K562 (cell line): ENCODE results near the gene VWA1. TPM values are rescaled to one million over a fixed set of nuclear protein-coding genes. Genes with fewer than 3 reads are reported as not detected.

Experiments
- BRF1 ChIP-seq: IDR thresholded peaks from 3 replicates; pipeline ENCODE4 v1.6.1; 2011; ENCODE audit warnings: borderline replicate concordance, mild to moderate bottlenecking; ENCODE audit not compliant: insufficient read length; ENCODE audit errors: extremely low read depth
- CREM ChIP-seq: IDR thresholded peaks from 2 replicates; pipeline ENCODE4 v1.6.1; 2014; ENCODE audit warnings: antibody characterized with exemption, low read depth
- ETV1 ChIP-seq: fragments of 450-650 bp; conservative IDR thresholded peaks from 2 replicates; pipeline ENCODE4 v1.6.1; 2016; ENCODE audit warnings: missing genetic modification characterization, control low read depth, low read depth, missing compliant biosample characterization
- HDGF ChIP-seq: fragments of 450-650 bp; IDR thresholded peaks from 2 replicates; pipeline ENCODE4 v1.6.1; 2016
- HNRNPK ChIP-seq: fragments of 200-400 bp; formaldehyde crosslinking; IDR thresholded peaks from one replicate; pipeline ENCODE4 v1.6.1; 2018; ENCODE audit warnings: mild to moderate bottlenecking, low read depth, low read length; ENCODE audit not compliant: poor library complexity, severe bottlenecking
- MAFG ChIP-seq: fragments of 450-650 bp; conservative IDR thresholded peaks from 2 replicates; pipeline ENCODE4 v1.6.1; 2016; ENCODE audit warnings: missing genetic modification characterization, missing compliant biosample characterization
- NCOA2 ChIP-seq, 2 experiments: fragments of 450-650 bp; IDR thresholded peaks; 2 replicates each; pipeline ENCODE4 v1.6.1; 2018; ENCODE audit warnings: mild to moderate bottlenecking in 2 of 2, moderate library complexity in 1 of 2; ENCODE audit not compliant: partially characterized antibody in 2 of 2
- PYGO2 ChIP-seq: fragments of 450-650 bp; IDR thresholded peaks from 2 replicates; pipeline ENCODE4 v1.6.1; 2016; ENCODE audit warnings: mild to moderate bottlenecking, missing genetic modification characterization, moderate library complexity, missing compliant biosample characterization
- ZBTB1 ChIP-seq: sonication (generic); formaldehyde crosslinking; IDR thresholded peaks from 2 replicates; pipeline ENCODE4 v1.8.1; 2023; ENCODE audit warnings: missing genetic modification reagents, low read depth, mild to moderate bottlenecking, borderline replicate concordance
- ZNF165 ChIP-seq: fragments of 250-450 bp; sonication (Bioruptor Pico); IDR thresholded peaks from 2 replicates; pipeline ENCODE4 v1.4.0; 2020; ENCODE audit warnings: borderline replicate concordance
- ZNF699 ChIP-seq: fragments of 250-450 bp; sonication (Bioruptor Pico); IDR thresholded peaks from 2 replicates; pipeline ENCODE4 v1.8.0; 2021; ENCODE audit warnings: mild to moderate bottlenecking, moderate library complexity; ENCODE audit not compliant: insufficient replicate concordance
- polyA plus RNA-seq, 8 experiments: library from polyadenylated mRNA; depleted of rRNA in 4 of 8; stranded (reverse) in 5 of 8; unstranded in 3 of 8; fragments of >200 nt; fragmentation: Nextera tagmentation in 2 of 8; fragmentation: Illumina TruSeq in 1 of 8; extraction: Ambion mirVana in 2 of 8; extraction: Trizol in 1 of 8; gene quantifications; 2 replicates each; pipeline versions ENCODE4 v1.2.1 to v1.2.3, GENCODE V29; 2011 to 2014; ENCODE audit warnings: inconsistent platforms in 1 of 8, missing spikeins in 1 of 8
- total RNA-seq, 7 experiments: library from RNA; depleted of rRNA in 6 of 7; stranded (reverse); fragments of >200 nt in 6 of 7; fragmentation: Illumina TruSeq in 2 of 7; extraction: Trizol in 2 of 7; gene quantifications; 2 replicates each; pipeline versions ENCODE4 v1.2.1 to v1.2.3, GENCODE V29; 2011 to 2021; ENCODE audit warnings: low replicate concordance in 1 of 7
- TF ChIP-seq, protein P1 (sequence below), 2 experiments: fragments of 200-800 bp in 1 of 2; sonication (Bioruptor generic) in 1 of 2; sonication (generic) in 1 of 2; formaldehyde crosslinking in 1 of 2; IDR thresholded peaks in 1 of 2; conservative IDR thresholded peaks in 1 of 2; 2 replicates each; pipeline versions ENCODE4 v1.5.0 to v1.6.1; 2016 to 2020; ENCODE audit warnings: missing compliant biosample characterization in 1 of 2, missing genetic modification characterization in 1 of 2, missing genetic modification reagents in 1 of 2
- TF ChIP-seq, protein P2 (sequence below): fragments of 450-650 bp; IDR thresholded peaks from 2 replicates; pipeline ENCODE4 v1.6.1; 2016; ENCODE audit warnings: missing biosample characterization, missing genetic modification characterization
- TF ChIP-seq, protein P3 (sequence below): sonication (generic); IDR thresholded peaks from 2 replicates; pipeline ENCODE4 v1.6.1; 2016
- TF ChIP-seq, protein P4 (sequence below): fragments of 250-450 bp; sonication (Bioruptor Pico); IDR thresholded peaks from 2 replicates; pipeline ENCODE4 v1.4.0; 2020; ENCODE audit warnings: mild to moderate bottlenecking, moderate library complexity
- TF ChIP-seq, protein P5 (sequence below): fragments of 200-800 bp; sonication (Bioruptor generic); IDR thresholded peaks from 2 replicates; pipeline ENCODE4 v1.6.1; 2017; ENCODE audit warnings: missing genetic modification characterization, missing compliant biosample characterization

Gene VWA1
- total and polyA plus RNA-seq, 9 of the 15 experiments (the other 6 are each of a cell fraction or from before 2014, with no cell fraction given), result 0.01 to 6.4 (median 0.85) TPM

DNA sequence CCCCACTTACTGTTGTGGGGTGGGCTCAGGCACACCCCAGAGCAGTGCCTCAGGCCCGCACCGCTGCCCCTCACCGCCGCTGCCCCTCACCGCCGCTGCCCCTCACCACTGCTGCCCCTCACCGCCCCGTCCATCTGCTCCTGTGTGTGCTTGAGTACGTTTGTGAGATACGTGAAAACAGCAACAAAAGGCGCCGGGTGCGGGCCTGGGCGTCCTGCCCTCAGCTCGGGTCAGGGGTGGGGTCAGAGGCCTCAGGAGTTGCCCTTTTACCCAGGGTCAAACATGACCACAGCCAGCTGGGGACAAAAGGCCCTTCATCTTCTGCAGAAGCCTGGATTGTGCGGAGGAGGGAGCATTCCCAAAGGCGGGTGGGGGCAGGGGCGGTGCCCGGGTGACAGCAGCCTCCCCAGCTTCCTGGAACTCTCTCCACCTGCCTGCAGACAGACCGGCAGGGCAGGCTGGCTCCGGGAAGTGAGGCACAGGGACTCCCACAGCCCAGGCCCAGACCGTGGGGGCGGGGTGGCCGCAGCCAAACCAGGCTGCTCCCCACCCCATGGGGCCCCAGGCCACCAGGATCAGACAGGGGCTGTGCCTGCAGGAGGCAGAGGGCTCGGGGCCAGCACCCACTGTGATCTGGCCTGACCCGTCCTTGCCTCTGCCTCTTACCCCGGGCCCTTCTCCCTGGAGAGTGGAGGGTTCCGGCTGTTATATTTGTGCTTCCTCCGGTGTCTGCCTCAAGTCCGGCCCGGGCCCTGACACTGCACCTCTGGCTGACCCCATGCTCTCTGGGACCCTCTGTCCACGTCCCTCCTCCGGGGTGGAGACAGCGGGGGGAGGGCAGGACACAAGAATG is 2.3 kb upstream of the VWA1 start (continued):
- TF ChIP-seq, protein P1, sequence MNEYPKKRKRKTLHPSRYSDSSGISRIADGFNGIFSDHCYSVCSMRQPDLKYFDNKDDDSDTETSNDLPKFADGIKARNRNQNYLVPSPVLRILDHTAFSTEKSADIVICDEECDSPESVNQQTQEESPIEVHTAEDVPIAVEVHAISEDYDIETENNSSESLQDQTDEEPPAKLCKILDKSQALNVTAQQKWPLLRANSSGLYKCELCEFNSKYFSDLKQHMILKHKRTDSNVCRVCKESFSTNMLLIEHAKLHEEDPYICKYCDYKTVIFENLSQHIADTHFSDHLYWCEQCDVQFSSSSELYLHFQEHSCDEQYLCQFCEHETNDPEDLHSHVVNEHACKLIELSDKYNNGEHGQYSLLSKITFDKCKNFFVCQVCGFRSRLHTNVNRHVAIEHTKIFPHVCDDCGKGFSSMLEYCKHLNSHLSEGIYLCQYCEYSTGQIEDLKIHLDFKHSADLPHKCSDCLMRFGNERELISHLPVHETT (CRISPR knock-in tag; conservative IDR thresholded peaks at IDR 0.05 in 1 of 2, IDR thresholded peaks at IDR 0.05 in 1 of 2), result peak in 1 of 2 experiments; percentile 82; a peak in 2 of 4 replicates
- TF ChIP-seq, protein P2, sequence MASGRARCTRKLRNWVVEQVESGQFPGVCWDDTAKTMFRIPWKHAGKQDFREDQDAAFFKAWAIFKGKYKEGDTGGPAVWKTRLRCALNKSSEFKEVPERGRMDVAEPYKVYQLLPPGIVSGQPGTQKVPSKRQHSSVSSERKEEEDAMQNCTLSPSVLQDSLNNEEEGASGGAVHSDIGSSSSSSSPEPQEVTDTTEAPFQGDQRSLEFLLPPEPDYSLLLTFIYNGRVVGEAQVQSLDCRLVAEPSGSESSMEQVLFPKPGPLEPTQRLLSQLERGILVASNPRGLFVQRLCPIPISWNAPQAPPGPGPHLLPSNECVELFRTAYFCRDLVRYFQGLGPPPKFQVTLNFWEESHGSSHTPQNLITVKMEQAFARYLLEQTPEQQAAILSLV, result no peak
- TF ChIP-seq NCOA2 (IDR thresholded peaks at IDR 0.05; ENCODE audit: partially characterized antibody in 2 of 2), result no peak
- no peak for TF ChIP-seq HNRNPK
- TF ChIP-seq HDGF, result no peak
- TF ChIP-seq, protein P3, sequence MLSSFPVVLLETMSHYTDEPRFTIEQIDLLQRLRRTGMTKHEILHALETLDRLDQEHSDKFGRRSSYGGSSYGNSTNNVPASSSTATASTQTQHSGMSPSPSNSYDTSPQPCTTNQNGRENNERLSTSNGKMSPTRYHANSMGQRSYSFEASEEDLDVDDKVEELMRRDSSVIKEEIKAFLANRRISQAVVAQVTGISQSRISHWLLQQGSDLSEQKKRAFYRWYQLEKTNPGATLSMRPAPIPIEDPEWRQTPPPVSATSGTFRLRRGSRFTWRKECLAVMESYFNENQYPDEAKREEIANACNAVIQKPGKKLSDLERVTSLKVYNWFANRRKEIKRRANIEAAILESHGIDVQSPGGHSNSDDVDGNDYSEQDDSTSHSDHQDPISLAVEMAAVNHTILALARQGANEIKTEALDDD, result no peak
- TF ChIP-seq ZNF165, result no peak
- no peak for TF ChIP-seq PYGO2 (tag)
- no peak for TF ChIP-seq ZNF699
- TF ChIP-seq MAFG (tag), result no peak
- TF ChIP-seq ZBTB1 (CRISPR knock-in tag), result 0 out of 2 replicates have a peak, but pooled peaks have one; percentile 34
- TF ChIP-seq, protein P4, sequence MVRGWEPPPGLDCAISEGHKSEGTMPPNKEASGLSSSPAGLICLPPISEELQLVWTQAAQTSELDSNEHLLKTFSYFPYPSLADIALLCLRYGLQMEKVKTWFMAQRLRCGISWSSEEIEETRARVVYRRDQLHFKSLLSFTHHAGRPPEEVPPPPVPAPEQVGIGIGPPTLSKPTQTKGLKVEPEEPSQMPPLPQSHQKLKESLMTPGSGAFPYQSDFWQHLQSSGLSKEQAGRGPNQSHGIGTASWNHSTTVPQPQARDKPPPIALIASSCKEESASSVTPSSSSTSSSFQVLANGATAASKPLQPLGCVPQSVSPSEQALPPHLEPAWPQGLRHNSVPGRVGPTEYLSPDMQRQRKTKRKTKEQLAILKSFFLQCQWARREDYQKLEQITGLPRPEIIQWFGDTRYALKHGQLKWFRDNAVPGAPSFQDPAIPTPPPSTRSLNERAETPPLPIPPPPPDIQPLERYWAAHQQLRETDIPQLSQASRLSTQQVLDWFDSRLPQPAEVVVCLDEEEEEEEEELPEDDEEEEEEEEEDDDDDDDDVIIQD, result no peak
- no peak for TF ChIP-seq BRF1
- TF ChIP-seq, protein P5, sequence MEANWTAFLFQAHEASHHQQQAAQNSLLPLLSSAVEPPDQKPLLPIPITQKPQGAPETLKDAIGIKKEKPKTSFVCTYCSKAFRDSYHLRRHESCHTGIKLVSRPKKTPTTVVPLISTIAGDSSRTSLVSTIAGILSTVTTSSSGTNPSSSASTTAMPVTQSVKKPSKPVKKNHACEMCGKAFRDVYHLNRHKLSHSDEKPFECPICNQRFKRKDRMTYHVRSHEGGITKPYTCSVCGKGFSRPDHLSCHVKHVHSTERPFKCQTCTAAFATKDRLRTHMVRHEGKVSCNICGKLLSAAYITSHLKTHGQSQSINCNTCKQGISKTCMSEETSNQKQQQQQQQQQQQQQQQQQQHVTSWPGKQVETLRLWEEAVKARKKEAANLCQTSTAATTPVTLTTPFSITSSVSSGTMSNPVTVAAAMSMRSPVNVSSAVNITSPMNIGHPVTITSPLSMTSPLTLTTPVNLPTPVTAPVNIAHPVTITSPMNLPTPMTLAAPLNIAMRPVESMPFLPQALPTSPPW (CRISPR knock-in tag), result peak; percentile 92
- TF ChIP-seq ETV1 (tag), result peak; percentile 48
- peak; percentile 40; the same call in 1 of the 2 replicates for TF ChIP-seq CREM
